Activated T-cell treated with anti-CD3 and anti-CD28 coated beads for 48 hours (primary cell): ENCODE data around the gene ABCA10.
"Not testable (repeated sequence)": the region's sequence is repeated elsewhere in the genome, so short reads cannot be mapped to it uniquely, and the experiment has no call there.

ENCODE experiments used
- DNase-seq: peaks from one replicate; pipeline ENCODE4 v3.0.0-alpha.2; 2020; ENCODE audit warnings: low read depth

The ABCA10 gene

GRCh38 chr17:69168642-69169041, 60.0 kb downstream of the ABCA10 start:
- DNase-seq: not testable (repeated sequence)

GRCh38 chr17:69166957-69167356, 61.7 kb downstream of the ABCA10 start:
- DNase-seq: no peak

- DNase-seq: no peak
These were observed 64.4 kb downstream of the ABCA10 start for GRCh38 chr17:69164206-69164605.

- no peak for DNase-seq
These were observed 69.2 kb downstream of the ABCA10 start for GRCh38 chr17:69159418-69159817.

GRCh38 chr17:69154267-69154666, 74.4 kb downstream of the ABCA10 start:
- no peak for DNase-seq

- no peak for DNase-seq
These were observed 78.3 kb downstream of the ABCA10 start for GRCh38 chr17:69150333-69150732.

- DNase-seq: no peak
These were observed 81.2 kb downstream of the ABCA10 start for GRCh38 chr17:69147460-69147859.

- DNase-seq: no peak
These were observed 84.0 kb downstream of the ABCA10 start for GRCh38 chr17:69144331-69145255.

GRCh38 chr17:69143683-69144231, 84.9 kb downstream of the ABCA10 start:
- DNase-seq: no peak

- DNase-seq: no peak
These were observed 85.5 kb downstream of the ABCA10 start for GRCh38 chr17:69143151-69143550.

- no peak for DNase-seq
These were observed 86.3 kb downstream of the ABCA10 start for GRCh38 chr17:69142175-69142802.

- no peak for DNase-seq
These were observed 87.0 kb downstream of the ABCA10 start, which contains the start of gene ABCA6 for GRCh38 chr17:69141431-69142174. Gene ABCA6 (minus strand): TSS chr17:69141895. CDS start chr17:69140703, 1,192 bp downstream.

GRCh38 chr17:69134112-69134511, 94.5 kb downstream of the ABCA10 start:
- DNase-seq: no peak

- DNase-seq: no peak
These were observed 97.9 kb downstream of the ABCA10 start for GRCh38 chr17:69130627-69131296.

- no peak for DNase-seq
These were observed 105.0 kb downstream of the ABCA10 start for GRCh38 chr17:69123626-69124025.

GRCh38 chr17:69122065-69122464, 106.6 kb downstream of the ABCA10 start:
- no peak for DNase-seq

GRCh38 chr17:69117855-69118784, 110.5 kb downstream of the ABCA10 start:
- no peak for DNase-seq

- no peak for DNase-seq
These were observed 116.8 kb downstream of the ABCA10 start for GRCh38 chr17:69111794-69112193.

- no peak for DNase-seq
These were observed 122.5 kb downstream of the ABCA10 start for GRCh38 chr17:69105907-69106730.
